Measurements from ENCODE around the gene CPNE8.

CPNE8 gene

DNA sequence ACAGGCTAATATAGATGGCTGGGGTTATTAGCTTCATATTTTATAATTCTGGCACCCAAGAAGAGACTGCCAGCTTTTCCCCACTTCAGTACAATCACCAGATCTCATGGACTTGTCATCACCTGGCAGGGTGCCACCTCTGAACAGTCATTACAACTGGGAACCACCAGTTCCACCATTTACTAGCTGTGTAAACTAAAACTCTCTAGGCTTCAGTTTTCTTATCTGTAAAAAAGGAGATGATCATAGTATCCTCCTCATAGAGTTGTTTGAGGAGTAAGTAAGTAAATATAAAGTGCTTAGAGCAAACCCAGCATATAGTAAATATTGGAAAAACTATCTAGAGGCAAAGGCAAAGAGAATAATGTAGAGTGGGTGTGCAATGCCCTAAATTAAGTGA lies 19.3 kb downstream of the CPNE8 start:
- Histone ChIP-seq H3K9ac (ENCODE audit: low read depth, low read length) (no peak overlapping the region), H3K4me1 (ENCODE audit: insufficient read depth, low read length) (no peaks in the 10 kb centered on the region), H3K9me3 (ENCODE audit: control insufficient read depth, insufficient read depth, low read length) (peaks cover 5% of the 10 kb centered on the region; the same call in 1 of the 2 replicates), H3K36me3 (ENCODE audit: insufficient read depth, low read length) (no peaks in the 10 kb centered on the region)

DNA sequence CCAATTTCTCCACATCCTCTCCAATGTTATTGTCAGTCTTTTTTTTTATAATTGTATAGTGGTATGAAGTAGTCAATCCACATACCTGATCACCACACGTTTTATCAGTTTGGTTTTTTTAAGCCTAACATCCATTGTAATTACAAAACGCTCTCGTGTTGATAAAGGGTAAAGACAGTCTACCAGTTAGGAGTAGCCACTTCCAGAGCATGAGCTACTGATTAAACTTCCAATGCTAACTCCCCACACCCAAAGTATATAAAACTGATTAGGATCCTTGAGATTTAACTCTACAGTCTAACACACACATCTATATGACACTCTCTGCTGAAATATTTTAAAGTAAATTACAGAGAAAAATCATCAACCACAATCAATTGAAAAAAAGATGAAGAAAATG lies 20.7 kb downstream of the CPNE8 start:
- Histone ChIP-seq H3K36me3 (ENCODE audit: insufficient read depth, low read length) (no peaks in the 10 kb centered on the region), H3K9ac (ENCODE audit: low read depth, low read length) (no peak overlapping the region), H3K9me3 (ENCODE audit: control insufficient read depth, insufficient read depth, low read length) (0 out of 2 replicates have a peak, but pooled peaks cover 2% of the 10 kb centered on the region), H3K4me1 (ENCODE audit: insufficient read depth, low read length) (no peaks in the 10 kb centered on the region)

GRCh38 chr12:38883629-38884134 lies 21.7 kb downstream of the CPNE8 start:
- Histone ChIP-seq H3K36me3 (ENCODE audit: insufficient read depth, low read length) (no peaks in the 10 kb centered on the region), H3K9me3 (ENCODE audit: control insufficient read depth, insufficient read depth, low read length) (peaks cover 2% of the 10 kb centered on the region; the same call in 1 of the 2 replicates), H3K4me1 (ENCODE audit: insufficient read depth, low read length) (no peaks in the 10 kb centered on the region), H3K9ac (ENCODE audit: low read depth, low read length) (no peak overlapping the region)

DNA sequence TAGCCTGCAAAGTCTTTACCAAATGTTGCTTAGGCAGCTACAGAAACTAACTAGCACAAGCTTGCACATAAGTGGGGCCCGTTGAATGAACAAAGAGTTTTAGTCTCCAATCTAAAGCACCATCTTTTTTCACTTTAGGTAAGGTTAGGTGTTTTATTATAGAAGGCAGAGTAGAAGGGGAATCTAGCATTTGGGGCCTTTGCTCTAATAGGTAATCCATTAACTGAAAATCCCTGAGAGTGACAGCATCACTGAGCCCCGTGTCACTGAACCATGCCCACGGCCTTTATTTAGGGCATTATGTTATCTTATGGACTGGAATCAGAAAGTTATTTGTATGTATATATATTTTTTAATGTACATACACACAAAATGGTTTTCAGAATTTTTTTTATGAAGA lies 25.1 kb downstream of the CPNE8 start:
- Histone ChIP-seq H3K9ac (ENCODE audit: low read depth, low read length) (no peak overlapping the region), H3K36me3 (ENCODE audit: insufficient read depth, low read length) (no peaks in the 10 kb centered on the region), H3K9me3 (ENCODE audit: control insufficient read depth, insufficient read depth, low read length) (peaks cover under 1% of the 10 kb centered on the region; the same call in 1 of the 2 replicates), H3K4me1 (ENCODE audit: insufficient read depth, low read length) (peaks cover 4% of the 10 kb centered on the region)

DNA sequence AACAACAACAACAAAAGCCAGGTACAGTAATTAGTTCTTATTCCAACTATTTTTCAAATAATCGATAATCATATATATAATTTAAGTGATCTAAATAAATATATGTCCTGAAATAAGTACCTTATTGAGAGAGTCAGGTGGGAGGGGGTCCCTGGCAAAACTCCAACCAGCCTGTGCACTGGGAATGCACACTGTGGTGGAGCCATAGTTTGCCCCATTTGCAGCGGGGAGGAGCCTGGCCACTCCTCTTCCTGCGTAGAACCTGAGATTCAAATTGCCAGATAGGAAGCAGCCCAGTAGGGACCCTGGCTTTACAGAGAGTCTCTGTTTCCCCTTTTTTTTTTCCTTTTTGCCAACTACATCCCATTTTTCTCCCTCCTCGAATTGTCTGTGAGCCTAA lies 26.4 kb downstream of the CPNE8 start:
- Histone ChIP-seq H3K9ac (ENCODE audit: low read depth, low read length) (no peak overlapping the region), H3K36me3 (ENCODE audit: insufficient read depth, low read length) (no peaks in the 10 kb centered on the region), H3K9me3 (ENCODE audit: control insufficient read depth, insufficient read depth, low read length) (no peaks in the 10 kb centered on the region; the same call in 1 of the 2 replicates), H3K4me1 (ENCODE audit: insufficient read depth, low read length) (peaks cover 4% of the 10 kb centered on the region)

DNA sequence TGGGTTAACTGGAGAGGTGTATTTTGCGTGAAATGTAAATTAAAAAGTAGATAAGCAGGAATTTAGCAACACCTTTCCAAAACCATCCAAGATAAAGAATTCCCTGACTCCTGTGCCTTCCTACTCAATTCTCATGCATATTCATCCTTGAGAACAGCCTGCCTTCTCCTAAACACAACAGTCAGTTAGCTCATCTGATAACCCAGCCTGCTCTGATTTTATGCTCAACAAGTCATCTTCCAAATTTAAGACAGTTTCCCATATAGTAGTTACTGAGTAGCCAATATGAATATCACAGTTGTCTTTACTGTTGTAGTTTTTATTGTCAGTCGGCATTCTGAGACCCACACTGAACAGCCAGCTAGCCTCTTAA lies 27.1 kb downstream of the CPNE8 start:
- no peaks in the 10 kb centered on the region; the same call in 1 of the 2 replicates for H3K9me3 ChIP-seq (ENCODE audit: control insufficient read depth, insufficient read depth, low read length)
- peaks cover 4% of the 10 kb centered on the region for H3K4me1 ChIP-seq (ENCODE audit: insufficient read depth, low read length)
- H3K9ac ChIP-seq (ENCODE audit: low read depth, low read length) = no peak overlapping the region
- no peaks in the 10 kb centered on the region for H3K36me3 ChIP-seq (ENCODE audit: insufficient read depth, low read length)

- Histone ChIP-seq H3K4me1 (ENCODE audit: insufficient read depth, low read length) (peaks cover 4% of the 10 kb centered on the region), H3K9me3 (ENCODE audit: control insufficient read depth, insufficient read depth, low read length) (no peaks in the 10 kb centered on the region; the same call in 1 of the 2 replicates), H3K9ac (ENCODE audit: low read depth, low read length) (no peak overlapping the region), H3K36me3 (ENCODE audit: insufficient read depth, low read length) (no peaks in the 10 kb centered on the region)
These were observed 29.7 kb downstream of the CPNE8 start for GRCh38 chr12:38875586-38876228.

- Histone ChIP-seq H3K36me3 (ENCODE audit: insufficient read depth, low read length) (no peaks in the 10 kb centered on the region), H3K9me3 (ENCODE audit: control insufficient read depth, insufficient read depth, low read length) (no peaks in the 10 kb centered on the region), H3K4me1 (ENCODE audit: insufficient read depth, low read length) (no peaks in the 10 kb centered on the region), H3K9ac (ENCODE audit: low read depth, low read length) (no peak overlapping the region)
These were observed 32.8 kb downstream of the CPNE8 start for GRCh38 chr12:38872561-38872960.

DNA sequence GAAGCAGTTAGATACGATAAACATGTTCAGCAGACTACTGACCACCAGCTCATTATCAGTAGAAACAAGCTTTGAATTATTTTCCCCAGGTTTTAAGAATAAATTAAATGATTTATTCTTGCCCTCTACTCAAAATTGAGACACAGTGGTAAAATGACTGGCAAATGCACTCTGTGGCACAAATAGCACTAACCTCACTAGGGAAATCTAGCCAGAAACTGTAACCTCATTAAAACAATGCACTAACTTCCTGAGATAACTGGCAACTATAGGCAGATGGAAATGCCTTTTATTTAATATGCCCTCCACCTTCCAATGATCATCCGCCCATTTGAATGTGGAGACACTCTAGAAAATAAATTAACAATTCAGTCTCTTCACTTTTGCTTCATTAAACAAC lies 33.2 kb downstream of the CPNE8 start:
- no peaks in the 10 kb centered on the region for H3K9me3 ChIP-seq (ENCODE audit: control insufficient read depth, insufficient read depth, low read length)
- no peak overlapping the region for H3K9ac ChIP-seq (ENCODE audit: low read depth, low read length)
- no peaks in the 10 kb centered on the region for H3K36me3 ChIP-seq (ENCODE audit: insufficient read depth, low read length)

DNA sequence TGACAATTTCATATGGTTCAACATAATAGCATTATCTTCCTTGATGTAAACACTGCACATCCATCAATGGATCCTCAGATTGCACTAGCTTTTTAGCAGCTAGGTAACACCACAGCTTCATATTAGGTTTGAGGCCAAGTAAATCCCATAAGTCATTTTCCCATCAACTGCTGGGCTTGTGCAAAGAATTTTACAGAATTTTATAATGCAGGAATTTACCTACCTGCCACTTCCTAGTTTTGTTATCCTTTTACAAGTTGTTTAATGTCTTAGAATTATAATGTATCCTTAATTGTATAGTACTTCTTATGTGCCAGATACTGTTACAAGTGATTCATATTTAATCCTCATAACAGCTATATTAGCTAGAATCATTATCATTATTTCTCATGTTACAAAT lies 36.4 kb downstream of the CPNE8 start:
- H3K4me1 ChIP-seq (ENCODE audit: insufficient read depth, low read length) = no peaks in the 10 kb centered on the region
- no peaks in the 10 kb centered on the region for H3K36me3 ChIP-seq (ENCODE audit: insufficient read depth, low read length)
- H3K9me3 ChIP-seq (ENCODE audit: control insufficient read depth, insufficient read depth, low read length) = no peaks in the 10 kb centered on the region
- no peak overlapping the region for H3K9ac ChIP-seq (ENCODE audit: low read depth, low read length)

More for the DNA sequence above, 33.2 kb downstream of the CPNE8 start:
- H3K4me1 ChIP-seq (ENCODE audit: insufficient read depth, low read length) = no peaks in the 10 kb centered on the region

- Histone ChIP-seq H3K9ac (ENCODE audit: low read depth, low read length) (no peak overlapping the region), H3K4me1 (ENCODE audit: insufficient read depth, low read length) (no peaks in the 10 kb centered on the region), H3K36me3 (ENCODE audit: insufficient read depth, low read length) (no peaks in the 10 kb centered on the region; the same call in 1 of the 2 replicates), H3K9me3 (ENCODE audit: control insufficient read depth, insufficient read depth, low read length) (no peaks in the 10 kb centered on the region)
These were observed 54.9 kb downstream of the CPNE8 start for GRCh38 chr12:38850461-38850860.

- Histone ChIP-seq H3K9me3 (ENCODE audit: control insufficient read depth, insufficient read depth, low read length) (no peaks in the 10 kb centered on the region), H3K36me3 (ENCODE audit: insufficient read depth, low read length) (no peaks in the 10 kb centered on the region; the same call in 1 of the 2 replicates), H3K4me1 (ENCODE audit: insufficient read depth, low read length) (no peaks in the 10 kb centered on the region), H3K9ac (ENCODE audit: low read depth, low read length) (no peak overlapping the region)
These were observed 58.1 kb downstream of the CPNE8 start for GRCh38 chr12:38847247-38847646.

GRCh38 chr12:38844267-38844666 lies 61.1 kb downstream of the CPNE8 start:
- no peaks in the 10 kb centered on the region for H3K9me3 ChIP-seq (ENCODE audit: control insufficient read depth, insufficient read depth, low read length)
- H3K9ac ChIP-seq (ENCODE audit: low read depth, low read length) = no peak overlapping the region
- H3K4me1 ChIP-seq (ENCODE audit: insufficient read depth, low read length) = no peaks in the 10 kb centered on the region
- H3K36me3 ChIP-seq (ENCODE audit: insufficient read depth, low read length) = no peaks in the 10 kb centered on the region; the same call in 1 of the 2 replicates

- H3K36me3 ChIP-seq (ENCODE audit: insufficient read depth, low read length) = no peaks in the 10 kb centered on the region
- H3K9me3 ChIP-seq (ENCODE audit: control insufficient read depth, insufficient read depth, low read length) = no peaks in the 10 kb centered on the region
- H3K4me1 ChIP-seq (ENCODE audit: insufficient read depth, low read length) = no peaks in the 10 kb centered on the region
- H3K9ac ChIP-seq (ENCODE audit: low read depth, low read length) = no peak overlapping the region
These were observed 67.1 kb downstream of the CPNE8 start for GRCh38 chr12:38838056-38838850.

DNA sequence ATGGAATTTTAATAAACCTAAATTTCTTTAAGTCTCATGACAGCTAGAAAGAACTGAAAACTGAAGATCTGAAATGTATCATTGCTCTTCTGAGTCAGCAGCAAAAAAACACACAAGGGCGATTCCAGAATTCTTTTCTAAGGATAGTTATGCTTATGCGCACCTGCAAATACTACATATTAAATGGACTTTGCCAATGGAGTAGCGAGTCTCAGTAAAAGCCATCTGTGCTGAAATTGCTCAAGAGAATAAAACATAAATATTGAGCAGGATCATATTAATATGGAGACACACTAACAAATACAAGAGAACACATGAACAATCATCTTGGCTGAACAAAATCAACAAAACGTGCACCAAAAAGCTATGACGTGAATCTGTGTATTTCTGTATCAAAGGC lies 73.7 kb downstream of the CPNE8 start:
- Histone ChIP-seq H3K36me3 (ENCODE audit: insufficient read depth, low read length) (no peaks in the 10 kb centered on the region), H3K4me1 (ENCODE audit: insufficient read depth, low read length) (no peaks in the 10 kb centered on the region), H3K9ac (ENCODE audit: low read depth, low read length) (no peak overlapping the region), H3K9me3 (ENCODE audit: control insufficient read depth, insufficient read depth, low read length) (no peaks in the 10 kb centered on the region)

Data from ES-I3 (cell line).